Activated gamma-delta T cell (primary cell): ENCODE results near the gene SPIRE1.

Experiments used
- DNase-seq: peaks from one replicate; lab custom pipeline; 2025; lab: John Stamatoyannopoulos, UW
- total RNA-seq, 2 donors: gene quantifications; one replicate each; lab custom pipeline; 2026; lab: John Stamatoyannopoulos, UW

Gene SPIRE1
- total RNA-seq: 10.5 to 13.6 reads per million in 2 donors

GRCh38 chr18:12657684-12658425 lies at the start of gene SPIRE1:
SPIRE1 (minus strand) TSS chr18:12658107; CDS start chr18:12657866, 241 bp downstream.
- DNase-seq: peak; percentile 31

GRCh38 chr18:12703664-12704063 lies 45.8 kb upstream of the SPIRE1 start:
- DNase-seq: no peak

- DNase-seq: no peak
Measured at GRCh38 chr18:12703096-12703567, 45.2 kb upstream of the SPIRE1 start.

GRCh38 chr18:12702221-12703095 lies 44.6 kb upstream of the SPIRE1 start, which contains the start of the genes CEP76 and PSMG2:
CEP76 (minus strand) TSS chr18:12702723; CDS start chr18:12702548, 175 bp downstream.
PSMG2 (plus strand) TSS chr18:12703042; CDS start chr18:12703108, 66 bp downstream.
- DNase-seq: peak; percentile 72

- no peak for DNase-seq
Measured at GRCh38 chr18:12701161-12701560, 43.3 kb upstream of the SPIRE1 start.

GRCh38 chr18:12699747-12700146 lies 41.8 kb upstream of the SPIRE1 start:
- no peak for DNase-seq

- no peak for DNase-seq
Measured at GRCh38 chr18:12694032-12694431, 36.1 kb upstream of the SPIRE1 start.

- no peak for DNase-seq
Measured at GRCh38 chr18:12692206-12692605, 34.3 kb upstream of the SPIRE1 start.

- DNase-seq: no peak
Measured at GRCh38 chr18:12689256-12689850, 31.4 kb upstream of the SPIRE1 start.

GRCh38 chr18:12686100-12686499 lies 28.2 kb upstream of the SPIRE1 start:
- no peak for DNase-seq

GRCh38 chr18:12679183-12679786 lies 21.4 kb upstream of the SPIRE1 start:
- no peak for DNase-seq

- no peak for DNase-seq
Measured at GRCh38 chr18:12668041-12668440, 10.1 kb upstream of the SPIRE1 start.

GRCh38 chr18:12659904-12660605 lies 2.1 kb upstream of the SPIRE1 start:
- no peak for DNase-seq

GRCh38 chr18:12658426-12659138 lies 675 bp upstream of the SPIRE1 start:
- DNase-seq: no peak

GRCh38 chr18:12656938-12657683 lies 796 bp downstream of the SPIRE1 start:
- DNase-seq: no peak

GRCh38 chr18:12656605-12656937 lies 1.3 kb downstream of the SPIRE1 start:
- DNase-seq: no peak

- DNase-seq: no peak
Measured at GRCh38 chr18:12654971-12655370, 2.9 kb downstream of the SPIRE1 start.

GRCh38 chr18:12652861-12653401 lies 5.0 kb downstream of the SPIRE1 start:
- DNase-seq: no peak

GRCh38 chr18:12651651-12652050 lies 6.3 kb downstream of the SPIRE1 start:
- DNase-seq: no peak

GRCh38 chr18:12647773-12648172 lies 10.1 kb downstream of the SPIRE1 start:
- no peak for DNase-seq
